GM12801 (cell line): ENCODE data around the gene NOD1.

ENCODE experiments used
- TF ChIP-seq, protein P1 (sequence below): IDR thresholded peaks from one replicate; pipeline ENCODE4 v1.5.1; 2011; ENCODE audit warnings: control low read depth; ENCODE audit not compliant: insufficient read length; ENCODE audit errors: extremely low read depth

The NOD1 gene

GRCh38 chr7:30427296-30428070 lies 51.1 kb downstream of the NOD1 start:
- TF ChIP-seq, protein P1, sequence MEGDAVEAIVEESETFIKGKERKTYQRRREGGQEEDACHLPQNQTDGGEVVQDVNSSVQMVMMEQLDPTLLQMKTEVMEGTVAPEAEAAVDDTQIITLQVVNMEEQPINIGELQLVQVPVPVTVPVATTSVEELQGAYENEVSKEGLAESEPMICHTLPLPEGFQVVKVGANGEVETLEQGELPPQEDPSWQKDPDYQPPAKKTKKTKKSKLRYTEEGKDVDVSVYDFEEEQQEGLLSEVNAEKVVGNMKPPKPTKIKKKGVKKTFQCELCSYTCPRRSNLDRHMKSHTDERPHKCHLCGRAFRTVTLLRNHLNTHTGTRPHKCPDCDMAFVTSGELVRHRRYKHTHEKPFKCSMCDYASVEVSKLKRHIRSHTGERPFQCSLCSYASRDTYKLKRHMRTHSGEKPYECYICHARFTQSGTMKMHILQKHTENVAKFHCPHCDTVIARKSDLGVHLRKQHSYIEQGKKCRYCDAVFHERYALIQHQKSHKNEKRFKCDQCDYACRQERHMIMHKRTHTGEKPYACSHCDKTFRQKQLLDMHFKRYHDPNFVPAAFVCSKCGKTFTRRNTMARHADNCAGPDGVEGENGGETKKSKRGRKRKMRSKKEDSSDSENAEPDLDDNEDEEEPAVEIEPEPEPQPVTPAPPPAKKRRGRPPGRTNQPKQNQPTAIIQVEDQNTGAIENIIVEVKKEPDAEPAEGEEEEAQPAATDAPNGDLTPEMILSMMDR: no peak

- TF ChIP-seq, protein P1: no peak
Measured at GRCh38 chr7:30424506-30424905, 54.1 kb downstream of the NOD1 start.

DNA sequence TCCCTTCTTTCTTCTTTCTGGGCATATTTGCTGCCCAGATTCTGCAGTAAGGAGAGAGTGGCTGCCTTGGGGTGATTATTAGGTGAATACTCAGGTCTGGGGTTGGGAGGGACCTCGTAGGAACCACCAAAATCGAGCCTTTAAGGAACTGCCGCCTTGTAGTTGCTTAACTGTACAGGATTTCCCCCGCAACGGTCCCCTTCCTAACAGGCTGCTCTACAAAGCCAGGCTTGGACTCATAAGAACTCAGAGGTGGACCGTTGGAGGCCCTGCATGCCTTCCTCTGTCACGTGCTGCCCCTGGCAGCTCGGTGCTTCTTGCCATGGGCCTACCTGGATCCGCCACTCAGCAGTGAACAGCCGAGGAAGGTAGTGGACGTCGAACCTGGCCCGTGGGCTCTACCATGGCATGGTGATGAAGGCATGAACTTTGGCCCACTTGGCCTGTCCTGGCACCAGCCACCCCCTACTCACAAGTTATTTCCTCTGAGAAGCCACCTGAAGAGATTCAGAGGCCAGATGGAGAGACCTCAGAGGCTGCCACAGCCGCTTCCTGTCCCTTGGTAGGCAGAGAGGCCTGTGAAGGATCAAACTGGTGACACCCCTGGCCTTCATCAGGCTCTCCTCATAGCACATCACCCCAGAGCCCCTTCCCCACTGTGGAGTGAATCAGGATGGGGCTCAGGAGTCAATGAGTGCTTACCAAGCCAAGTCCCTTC lies 54.6 kb downstream of the NOD1 start:
- TF ChIP-seq, protein P1: no peak

DNA sequence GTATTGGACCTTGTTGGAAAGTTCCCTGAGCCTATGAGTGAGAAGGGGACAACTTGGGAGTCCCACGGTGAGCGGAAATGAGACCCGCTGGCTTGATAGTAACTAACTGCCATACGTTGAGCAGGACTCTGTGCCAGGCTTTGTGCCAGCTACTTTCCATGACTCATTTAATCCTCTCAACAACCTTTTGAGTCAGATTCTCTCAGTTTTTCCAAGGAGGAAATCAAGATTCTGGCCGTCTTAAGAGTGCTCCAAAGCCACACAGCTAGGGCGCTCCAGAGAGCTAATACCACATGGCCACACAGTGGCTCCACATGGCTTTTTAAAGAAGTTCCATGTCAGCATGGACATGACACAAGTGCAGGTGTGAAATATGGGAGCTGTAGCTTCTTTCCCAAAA lies 55.7 kb downstream of the NOD1 start:
- TF ChIP-seq, protein P1: no peak

DNA sequence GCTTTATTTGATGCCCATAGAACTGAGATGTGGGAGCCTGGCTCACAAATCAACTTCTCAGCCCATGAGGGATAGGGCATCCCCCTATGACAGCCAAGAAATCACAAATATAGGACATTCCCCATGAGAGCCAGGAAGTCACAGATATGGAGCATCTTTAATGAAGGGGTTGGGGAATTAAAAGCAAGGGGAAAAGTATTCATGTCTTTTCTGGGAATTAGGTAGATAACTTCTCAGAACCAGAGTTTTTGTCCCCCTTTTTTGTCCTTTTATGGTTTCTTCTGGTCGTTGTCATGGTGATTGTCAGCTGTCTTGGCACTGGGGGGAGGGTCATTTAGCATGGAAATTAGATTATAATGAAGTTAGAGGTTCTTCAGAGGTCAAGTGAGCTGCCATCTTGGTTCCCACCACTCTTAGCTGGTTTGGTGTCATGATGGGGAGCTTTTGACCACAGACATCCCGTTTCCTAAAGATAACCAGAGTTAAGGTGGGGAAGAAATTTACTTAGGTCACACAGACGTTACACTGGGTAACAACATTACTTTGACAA lies 56.9 kb downstream of the NOD1 start:
- TF ChIP-seq, protein P1: no peak

DNA sequence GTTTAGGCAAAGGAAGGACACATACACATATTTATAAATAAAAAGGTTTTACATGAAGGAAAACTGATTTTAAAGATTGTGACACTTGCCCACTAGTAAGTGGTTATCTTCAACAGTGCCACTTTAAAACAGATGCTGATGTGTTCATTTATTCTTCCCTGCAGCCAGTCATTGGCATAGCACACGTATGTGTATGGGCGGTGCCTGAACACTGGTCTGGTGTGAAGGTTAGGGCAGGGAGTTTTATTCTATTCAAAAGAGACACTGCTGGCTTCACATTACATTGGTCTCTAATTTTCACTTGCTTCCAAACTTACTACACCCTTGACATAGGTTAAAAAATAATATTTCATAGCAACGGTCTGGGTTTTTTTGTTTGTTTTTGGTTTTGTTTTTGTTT lies 57.9 kb downstream of the NOD1 start:
- TF ChIP-seq, protein P1: no peak

GRCh38 chr7:30413864-30414263 lies 64.7 kb downstream of the NOD1 start:
- TF ChIP-seq, protein P1: no peak
